GM13976 (cell line): ENCODE data around the gene PHLDB3.
A peak's percentile ranks its signal among the peaks of the same experiment; 100 is the strongest.
"Not testable (repeated sequence)": the region's sequence is repeated elsewhere in the genome, so short reads cannot be mapped to it uniquely, and the experiment has no call there.

Source experiments
- DNase-seq: peaks from one replicate; pipeline ENCODE4 v3.0.0; 2012; ENCODE audit warnings: low spot score
- in situ Hi-C: fragments of 300-500 bp; cut with MboI; formaldehyde crosslinking; loops from one replicate; pipeline ENCODE4 v1.12.0; 2022; ENCODE audit warnings: low sequenced_read_pairs, mixed read lengths, inconsistent platforms; ENCODE audit not compliant: unreplicated experiment
- TF ChIP-seq, protein P1 (sequence below): IDR thresholded peaks from 2 replicates; pipeline ENCODE4 v1.5.1; 2012; ENCODE audit warnings: borderline replicate concordance, mild to moderate bottlenecking; ENCODE audit not compliant: insufficient read depth; ENCODE audit errors: extremely low read depth, missing control alignments, control extremely low read depth

PHLDB3 gene

GRCh38 chr19:43450545-43450997, 54.0 kb downstream of the PHLDB3 start:
- in situ Hi-C loops: loop anchor here (5.0 kb wide), 1 partner anchor 72 kb away; no protein-coding TSS in a partner anchor
- TF ChIP-seq, protein P1, sequence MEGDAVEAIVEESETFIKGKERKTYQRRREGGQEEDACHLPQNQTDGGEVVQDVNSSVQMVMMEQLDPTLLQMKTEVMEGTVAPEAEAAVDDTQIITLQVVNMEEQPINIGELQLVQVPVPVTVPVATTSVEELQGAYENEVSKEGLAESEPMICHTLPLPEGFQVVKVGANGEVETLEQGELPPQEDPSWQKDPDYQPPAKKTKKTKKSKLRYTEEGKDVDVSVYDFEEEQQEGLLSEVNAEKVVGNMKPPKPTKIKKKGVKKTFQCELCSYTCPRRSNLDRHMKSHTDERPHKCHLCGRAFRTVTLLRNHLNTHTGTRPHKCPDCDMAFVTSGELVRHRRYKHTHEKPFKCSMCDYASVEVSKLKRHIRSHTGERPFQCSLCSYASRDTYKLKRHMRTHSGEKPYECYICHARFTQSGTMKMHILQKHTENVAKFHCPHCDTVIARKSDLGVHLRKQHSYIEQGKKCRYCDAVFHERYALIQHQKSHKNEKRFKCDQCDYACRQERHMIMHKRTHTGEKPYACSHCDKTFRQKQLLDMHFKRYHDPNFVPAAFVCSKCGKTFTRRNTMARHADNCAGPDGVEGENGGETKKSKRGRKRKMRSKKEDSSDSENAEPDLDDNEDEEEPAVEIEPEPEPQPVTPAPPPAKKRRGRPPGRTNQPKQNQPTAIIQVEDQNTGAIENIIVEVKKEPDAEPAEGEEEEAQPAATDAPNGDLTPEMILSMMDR: no peak
- no peak for DNase-seq

DNA sequence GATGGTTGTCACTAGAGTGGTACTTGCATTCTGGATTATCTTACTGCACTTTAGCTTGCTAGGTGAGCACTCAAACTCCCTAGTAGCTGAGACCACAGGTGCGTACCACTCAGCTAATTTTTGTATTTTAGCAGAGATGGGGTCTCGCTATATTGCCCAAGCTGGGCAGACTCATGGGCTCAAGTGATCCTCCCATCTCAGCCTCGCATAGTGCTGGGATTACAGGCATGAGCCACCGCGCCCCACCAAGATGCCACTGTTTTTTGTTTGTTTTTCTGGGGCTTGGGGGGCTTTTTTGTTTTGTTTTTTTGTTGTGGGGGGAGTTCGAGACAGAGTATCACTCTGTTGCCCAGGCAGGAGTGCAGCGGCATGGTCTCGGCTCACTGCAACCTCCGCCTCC, 56.9 kb downstream of the PHLDB3 start:
- DNase-seq: no peak
- in situ Hi-C loops: no loop called here
- TF ChIP-seq, protein P1: no peak

DNA sequence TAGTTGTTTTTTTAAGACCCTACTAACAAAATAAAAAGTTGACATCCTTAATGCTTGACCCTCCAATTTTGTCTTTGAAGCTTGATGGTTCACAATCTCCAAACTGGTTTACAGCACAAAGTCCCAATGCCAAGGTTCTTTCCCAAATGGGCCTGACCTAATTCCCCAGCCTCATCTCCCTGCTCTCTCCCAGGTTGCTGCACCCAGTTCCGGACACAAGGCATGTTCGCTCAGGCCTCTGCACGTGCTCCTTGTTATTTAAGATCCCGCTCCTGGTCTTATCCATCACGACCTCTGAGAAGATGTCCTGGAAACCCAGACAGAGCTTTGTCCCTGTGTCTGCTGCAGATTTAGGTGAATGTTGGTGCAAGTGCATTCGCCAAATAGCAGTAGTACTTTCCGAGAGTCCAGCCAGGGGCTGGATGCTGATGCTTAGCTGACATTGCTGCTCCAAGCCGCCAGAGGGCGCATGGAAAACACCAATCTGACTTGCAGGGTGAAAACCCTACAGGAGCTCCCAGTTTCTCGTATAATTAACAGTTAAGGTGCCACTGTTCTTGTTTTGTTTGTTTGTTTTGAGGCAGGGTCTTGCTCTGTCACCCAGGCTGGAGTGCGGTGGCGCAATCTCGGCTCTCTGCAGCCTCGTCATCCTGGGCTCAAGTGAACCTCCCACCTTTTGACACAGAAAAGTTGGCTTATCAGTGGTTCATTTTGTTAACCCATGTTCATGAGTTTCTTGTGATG, 57.6 kb downstream of the PHLDB3 start:
- DNase-seq: peak; percentile 84
- in situ Hi-C loops: no loop called here
- TF ChIP-seq, protein P1: peak; percentile 97

GRCh38 chr19:43445426-43445825, 59.1 kb downstream of the PHLDB3 start:
- no peak for DNase-seq
- TF ChIP-seq, protein P1: no peak
- in situ Hi-C loops: no loop called here

GRCh38 chr19:43444531-43445287, 59.8 kb downstream of the PHLDB3 start:
- TF ChIP-seq, protein P1: no peak
- no peak for DNase-seq
- in situ Hi-C loops: no loop called here

GRCh38 chr19:43444091-43444490, 60.5 kb downstream of the PHLDB3 start:
- DNase-seq, in situ Hi-C loops: not testable (repeated sequence)

DNA sequence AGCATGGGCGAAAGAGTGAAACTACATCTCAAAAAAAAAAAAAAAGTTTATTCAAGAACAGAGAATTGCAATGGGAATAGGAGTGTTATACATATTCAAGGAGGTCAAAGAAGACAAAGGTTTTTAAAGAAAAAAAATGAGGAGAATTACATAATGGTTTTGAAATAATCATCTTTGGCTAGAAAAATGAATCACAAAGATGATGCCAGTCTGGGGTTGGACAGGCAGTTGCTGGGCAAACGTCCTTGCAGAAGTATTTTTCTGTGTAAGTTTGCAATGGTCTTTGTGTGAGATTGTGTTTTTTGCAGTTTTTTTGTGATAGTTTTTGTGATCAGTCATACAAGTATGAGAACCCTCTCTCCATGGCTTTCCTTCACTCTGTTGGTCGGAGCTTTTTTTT, 62.8 kb downstream of the PHLDB3 start:
- in situ Hi-C loops: no loop called here
- TF ChIP-seq, protein P1: no peak
- no peak for DNase-seq
